GM19452 (cell line): ENCODE data around the gene ANXA9.

Source experiments
- ATAC-seq: cut with Tn5 transposase; IDR thresholded peaks from one replicate; pipeline ENCODE4 v1.9.1; 2021; ENCODE audit not compliant: unreplicated experiment

Gene ANXA9

DNA sequence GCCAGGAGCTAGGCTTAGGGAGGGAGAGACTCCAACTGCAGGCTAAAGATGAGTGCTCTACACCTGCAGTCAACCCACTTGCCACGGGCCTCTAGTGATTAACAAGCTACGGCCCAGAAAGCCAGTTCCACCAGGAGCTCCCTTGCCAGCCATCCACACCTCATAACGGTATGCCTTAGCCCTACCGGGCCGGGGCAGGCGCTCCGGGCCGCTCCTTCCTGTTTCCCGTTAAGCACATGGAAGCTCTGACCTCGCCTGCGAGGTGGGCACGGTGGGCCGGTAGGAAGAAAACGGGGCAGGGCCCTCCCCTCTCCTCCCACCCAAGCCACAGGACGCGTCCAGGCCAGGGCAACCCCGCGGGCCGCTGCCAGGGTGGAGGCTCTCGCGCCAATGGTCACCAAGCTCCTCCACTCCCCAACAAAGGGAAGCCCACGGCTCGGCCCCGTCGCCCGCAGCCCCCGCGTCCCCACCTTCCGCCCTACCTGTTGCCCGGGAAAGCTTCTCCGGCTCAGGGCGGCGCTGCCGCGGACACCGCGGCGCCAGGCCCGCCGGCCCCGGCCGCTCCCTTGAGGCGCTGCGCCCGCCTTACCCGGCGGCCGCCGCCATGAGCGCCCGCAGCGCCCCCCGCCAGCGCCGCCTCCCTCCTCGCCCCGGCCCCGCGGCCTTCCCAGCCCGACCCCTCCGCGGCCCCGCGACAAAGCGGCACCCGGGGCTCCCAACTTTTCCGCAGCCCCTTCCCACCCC is 8.1 kb upstream of the ANXA9 start:
- ATAC-seq = peak; percentile 41

GRCh38 chr1:150974580-150975478 is 7.3 kb upstream of the ANXA9 start, which contains the start of gene CERS2:
Gene CERS2, minus strand, starts transcription at chr1:150974835. Its CDS starts 5,745 bp downstream, at chr1:150969090.
- ATAC-seq = peak; percentile 42

GRCh38 chr1:150976401-150976821 is 5.7 kb upstream of the ANXA9 start:
- no peak for ATAC-seq

- no peak for ATAC-seq
Observed at GRCh38 chr1:150976879-150977694, 5.0 kb upstream of the ANXA9 start.

DNA sequence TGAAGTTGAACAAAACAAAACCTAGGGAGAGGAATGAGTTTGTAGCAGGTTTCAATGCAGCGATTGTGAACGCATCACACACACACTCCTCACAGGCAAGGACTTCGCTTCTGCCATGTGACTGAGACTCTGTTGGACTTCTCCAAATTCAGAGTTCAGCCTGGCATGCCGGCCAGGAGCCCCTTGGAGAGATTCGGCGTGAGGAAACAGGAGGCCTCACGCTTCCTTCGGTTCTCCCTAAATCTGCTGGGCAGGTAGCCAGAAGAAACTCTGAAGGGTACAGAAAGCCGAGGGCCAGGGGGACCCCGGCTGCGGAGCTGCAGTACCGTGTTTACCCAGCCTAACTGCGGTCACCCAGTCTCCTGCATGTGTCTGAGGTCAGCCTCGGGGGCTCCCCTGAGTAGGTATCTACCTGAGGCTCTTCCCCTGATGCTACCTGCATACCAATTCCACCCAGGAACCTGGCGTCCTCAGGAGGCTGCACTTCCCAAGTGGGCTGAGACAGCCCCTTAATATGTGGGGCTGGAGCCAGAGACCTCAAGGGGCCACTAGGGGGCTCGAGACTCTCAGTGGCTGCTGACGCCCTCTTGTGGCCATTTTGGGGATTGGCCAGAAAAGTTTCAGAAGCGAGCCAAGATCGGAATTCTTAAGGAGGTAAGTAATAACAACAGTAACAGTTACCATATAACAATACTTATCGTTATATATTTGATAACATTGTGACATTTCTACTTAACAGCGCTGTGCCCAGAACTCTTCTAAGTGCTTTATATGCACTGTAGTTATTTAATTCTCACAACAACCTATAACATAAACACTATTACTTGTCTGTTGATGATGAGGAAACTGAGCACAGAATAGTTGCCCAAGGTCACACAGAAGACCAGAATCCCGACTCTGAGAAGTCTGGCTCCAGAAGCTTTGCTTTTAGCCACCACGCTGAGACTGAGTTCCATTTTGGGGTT is 2.7 kb upstream of the ANXA9 start:
- ATAC-seq = no peak

- no peak for ATAC-seq
Observed at GRCh38 chr1:150981177-150981804, 801 bp upstream of the ANXA9 start.

DNA sequence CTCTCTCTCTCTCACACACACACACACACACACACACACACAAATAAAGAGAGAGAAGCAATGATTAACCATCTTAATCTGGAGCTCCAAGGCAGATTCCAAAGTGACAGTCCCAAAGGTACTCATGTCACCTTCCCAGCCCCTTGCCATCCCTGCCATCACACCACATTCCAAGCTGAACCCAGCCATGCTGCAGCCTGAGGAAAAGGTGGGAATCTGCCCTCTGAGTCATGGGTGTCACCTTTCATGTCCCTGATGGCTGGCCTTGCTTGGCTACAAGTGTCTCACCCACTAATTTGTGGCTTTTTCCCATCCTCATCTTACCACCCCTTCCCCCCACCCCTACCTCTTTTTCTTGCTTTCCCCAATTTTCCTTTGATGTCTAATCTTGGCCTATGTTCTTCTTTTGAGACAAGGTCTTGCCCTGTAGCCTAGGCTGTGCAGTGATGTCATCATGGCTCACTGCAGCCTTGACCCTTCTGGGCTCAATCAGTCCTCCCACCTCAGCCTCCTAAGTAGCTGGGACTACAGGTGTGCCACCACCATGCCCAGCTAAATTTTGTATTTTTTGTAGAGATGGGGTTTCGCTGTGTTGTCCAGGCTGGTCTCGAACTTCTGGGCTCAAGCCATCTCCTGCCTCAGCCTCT is 3.2 kb downstream of the ANXA9 start:
- ATAC-seq = no peak

GRCh38 chr1:150987924-150988323 is 5.8 kb downstream of the ANXA9 start:
- ATAC-seq = no peak

DNA sequence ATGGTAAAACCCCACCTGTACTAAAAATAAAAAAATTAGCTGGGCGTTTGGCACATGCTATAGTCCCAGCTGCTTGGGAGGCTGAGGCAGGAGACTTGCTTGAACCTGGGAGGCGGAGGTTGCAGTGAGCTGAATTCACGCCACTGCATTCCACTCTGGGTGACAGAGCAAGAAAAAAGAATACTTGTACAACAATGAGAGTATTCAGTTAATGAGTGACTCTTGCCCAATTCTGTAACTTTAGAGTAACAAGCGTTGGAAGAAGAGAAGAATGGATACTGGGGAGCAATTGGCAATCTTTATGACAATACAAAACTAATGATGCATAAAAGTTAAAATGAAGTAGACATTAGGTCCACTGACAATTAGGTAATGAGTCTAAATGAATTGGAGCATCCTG is 10.5 kb downstream of the ANXA9 start:
- ATAC-seq = no peak

DNA sequence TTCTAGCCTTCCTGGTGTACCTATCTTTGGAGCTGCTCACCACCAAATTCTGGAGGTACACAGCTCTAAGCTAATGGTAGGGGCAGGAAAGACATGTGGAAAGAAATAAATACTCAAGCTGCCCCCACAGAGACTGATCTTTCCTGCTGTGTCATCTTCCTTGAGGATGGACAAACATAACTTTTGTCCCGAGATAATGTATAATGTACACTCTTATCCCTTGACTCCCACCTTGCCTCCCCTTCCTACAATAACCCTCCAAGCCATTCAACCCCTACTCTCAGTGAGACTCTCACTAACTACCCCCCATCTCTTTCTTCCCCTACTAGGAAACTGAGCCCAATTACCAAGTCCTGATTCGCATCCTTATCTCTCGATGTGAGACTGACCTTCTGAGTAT is 12.2 kb downstream of the ANXA9 start:
- ATAC-seq = no peak

GRCh38 chr1:150995460-150995859 is 13.4 kb downstream of the ANXA9 start:
- no peak for ATAC-seq

DNA sequence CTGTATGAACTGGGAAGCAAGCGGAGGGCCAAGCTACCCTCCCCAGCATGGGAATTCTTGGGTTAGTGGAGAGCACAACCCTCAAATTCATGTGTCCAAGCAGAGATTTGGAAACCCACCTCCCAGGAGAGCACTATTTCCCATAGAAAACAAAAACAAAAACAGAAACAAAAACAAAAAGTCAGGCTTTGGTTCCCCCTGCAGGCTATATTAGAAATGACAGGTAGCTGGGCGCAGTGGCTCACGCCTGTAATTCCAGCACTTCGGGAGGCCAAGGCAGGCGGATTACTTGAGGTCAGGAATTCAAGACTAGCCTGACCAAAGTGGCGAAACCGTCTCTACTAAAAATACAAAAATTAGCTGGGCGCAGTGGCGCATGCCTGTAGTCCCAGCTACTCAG is 13.8 kb downstream of the ANXA9 start:
- ATAC-seq = no peak

DNA sequence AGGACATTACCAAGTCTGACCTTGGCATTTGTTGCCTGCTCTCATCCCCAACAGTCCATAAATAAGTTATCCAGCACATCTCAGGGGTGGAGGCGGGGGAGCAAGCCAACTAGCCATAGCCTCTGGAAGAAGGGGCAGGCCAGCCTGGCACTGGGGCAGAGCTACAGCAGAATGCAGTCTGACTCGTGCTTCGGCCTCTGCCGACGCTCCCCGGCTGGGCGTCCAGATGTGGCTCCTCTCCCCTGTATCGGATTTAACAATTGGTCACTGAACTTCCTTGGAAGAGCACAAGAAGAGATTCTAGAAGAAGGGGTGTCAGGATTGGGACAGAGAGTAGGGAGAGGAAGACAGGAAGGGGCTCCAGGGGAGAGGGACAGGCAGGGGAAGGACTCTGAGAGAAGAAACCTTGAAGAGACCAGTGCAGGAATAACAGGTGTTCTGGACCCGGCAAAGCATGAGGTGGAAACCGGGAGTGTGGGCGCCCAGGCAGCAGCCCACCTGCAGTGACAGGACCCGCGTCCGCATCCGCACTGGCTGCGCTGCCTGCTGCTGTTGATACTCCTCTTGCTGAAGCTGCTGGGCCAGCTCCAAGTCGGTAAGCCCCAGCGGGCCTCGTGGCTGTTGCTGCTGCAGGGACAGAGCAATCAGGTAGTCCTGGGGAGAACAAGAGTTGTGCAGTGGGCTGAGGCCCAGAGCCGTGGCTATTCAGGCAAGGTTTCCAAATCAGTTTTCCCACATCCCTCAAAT is 15.2 kb downstream of the ANXA9 start:
- no peak for ATAC-seq

- no peak for ATAC-seq
Observed at GRCh38 chr1:150997949-150998348, 15.9 kb downstream of the ANXA9 start.

DNA sequence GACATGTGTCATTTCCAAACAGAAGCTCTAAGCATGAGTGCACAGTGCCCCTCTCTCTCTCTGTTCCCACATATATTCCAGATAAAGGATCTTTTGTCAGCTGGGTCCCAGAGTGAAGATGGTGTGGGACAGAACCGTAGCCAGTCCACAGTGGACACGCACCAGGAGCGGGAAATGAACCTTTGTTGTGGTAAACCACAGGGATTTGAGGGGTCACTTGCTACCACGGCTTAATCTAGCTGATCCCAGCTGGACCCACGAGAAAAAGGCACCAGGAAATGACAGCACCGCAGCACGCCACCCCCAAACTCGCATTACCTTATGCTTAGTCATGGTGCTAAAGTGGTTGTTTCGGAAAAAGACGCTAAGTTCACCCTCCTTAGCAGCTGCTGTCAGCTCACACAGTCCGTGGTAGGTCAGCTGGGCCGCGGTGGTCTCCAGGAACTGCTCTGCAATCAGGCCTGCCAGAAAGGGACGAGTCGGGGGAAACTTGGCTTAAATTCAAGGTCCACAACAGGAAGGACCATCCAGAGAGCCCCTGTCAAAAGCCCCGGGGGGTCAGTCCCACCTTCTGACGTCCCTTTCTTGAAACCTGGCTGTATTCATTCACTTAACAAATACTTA is 17.1 kb downstream of the ANXA9 start:
- no peak for ATAC-seq

- ATAC-seq = no peak
Observed at GRCh38 chr1:150999926-151000325, 17.8 kb downstream of the ANXA9 start.

- ATAC-seq = no peak
Observed at GRCh38 chr1:151000408-151000807, 18.3 kb downstream of the ANXA9 start.

DNA sequence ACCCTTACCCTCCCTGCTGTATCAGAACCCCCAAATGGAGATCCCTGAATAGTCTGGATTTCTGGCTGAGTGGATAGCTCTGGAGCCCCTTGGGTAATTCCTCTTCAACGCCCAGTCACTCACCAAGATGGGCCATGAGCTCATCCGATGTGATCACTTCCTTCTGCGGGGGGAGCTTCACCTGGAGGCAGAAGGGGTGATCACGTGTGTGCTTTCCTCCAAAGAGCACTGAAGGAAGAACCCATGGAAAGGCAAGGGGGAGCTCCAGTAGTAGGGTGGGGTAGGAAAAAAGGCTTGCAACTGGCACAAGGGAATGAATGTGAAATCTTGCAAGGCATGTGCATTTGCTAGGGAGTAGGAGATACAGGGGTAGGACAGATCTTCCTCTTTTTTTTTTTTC is 19.5 kb downstream of the ANXA9 start:
- ATAC-seq = no peak
